K562 (cell line): ENCODE results near the gene PPA1. TPM values are rescaled to one million over a fixed set of nuclear protein-coding genes. Genes with fewer than 3 reads are reported as not detected.
A peak's percentile ranks its signal among the peaks of the same experiment; 100 is the strongest.

Experiments
- ATAC-seq: fragments of 200-7000 bp; cut with Tn5 transposase; 3 replicates; pipeline ENCODE4 v1.9.1; 2020; ENCODE audit warnings: moderate library complexity
- BruUV-seq: library from RNA; stranded (reverse); fragments of 400-500 nt; replicated peaks from 2 replicates; lab custom pipeline; 2021; lab: Mats Ljungman, UMichigan
- CTCF ChIA-PET: fragments of 300-600 bp; formaldehyde crosslinking; extraction: SDS; loops from one replicate; lab custom pipeline; 2021; ENCODE audit warnings: low intra/inter-chr PET ratio; lab: Yijun Ruan, JAX
- POLR2A ChIA-PET: fragments of 300-600, 350-650 bp; sonication (Branson Sonifier 250); formaldehyde crosslinking; extraction: SDS; loops from one replicate; lab custom pipeline; 2021; ENCODE audit warnings: antibody characterized with exemption, inconsistent platforms; lab: Yijun Ruan, JAX
- DNase-seq, 4 experiments: peaks; one replicate each; pipeline versions ENCODE4 v3.0.0 to v3.0.0-alpha.2; 2011 to 2018; ENCODE audit warnings: low spot score in 3 of 4, mixed read lengths in 3 of 4; ENCODE audit errors: extremely low read depth in 1 of 4
- FAIRE-seq: peaks from 2 replicates; lab custom pipeline; 2011; peaks lifted over from hg19 to GRCh38; lab: Jason Lieb, UNC
- H2AFZ ChIP-seq: 2 replicates; pipeline ENCODE4 v1.6.0; 2011; ENCODE audit warnings: low read depth, low read length, control low read depth, inconsistent platforms
- H3K27ac ChIP-seq: fragments of 200-600 bp; 3 replicates; pipeline ENCODE4 v1.8.0; 2011; ENCODE audit warnings: low read depth, mild to moderate bottlenecking, control low read depth, inconsistent platforms, low read length, moderate library complexity, mixed read lengths; ENCODE audit errors: extremely low read depth
- H3K27me3 ChIP-seq, 2 experiments: fragments of 300-600 bp in 1 of 2; 2 replicates in 1 of 2; 3 replicates in 1 of 2; pipeline versions ENCODE4 v1.6.0 to v1.8.0; 2011; ENCODE audit warnings: inconsistent platforms in 2 of 2, low read length in 2 of 2, mild to moderate bottlenecking in 1 of 2, mixed read lengths in 1 of 2, moderate library complexity in 1 of 2; ENCODE audit not compliant: control insufficient read depth in 2 of 2, insufficient read depth in 2 of 2
- H3K36me3 ChIP-seq: fragments of 300-600 bp; 3 replicates; pipeline ENCODE4 v1.8.0; 2011; ENCODE audit warnings: mild to moderate bottlenecking, low read length, inconsistent platforms; ENCODE audit not compliant: control insufficient read depth, insufficient read depth
- H3K4me1 ChIP-seq, 2 experiments: fragments of 200-600 bp in 1 of 2; replicated peaks in 1 of 2; 2 replicates in 1 of 2; 3 replicates in 1 of 2; pipeline versions ENCODE4 v1.5.1 to v1.8.0; 2011; ENCODE audit warnings: inconsistent platforms in 2 of 2, low read length in 2 of 2, mild to moderate bottlenecking in 1 of 2, mixed read lengths in 1 of 2, moderate library complexity in 1 of 2; ENCODE audit not compliant: control insufficient read depth in 2 of 2, insufficient read depth in 2 of 2
- H3K4me2 ChIP-seq: 2 replicates; pipeline ENCODE4 v1.6.1; 2011; ENCODE audit warnings: low read length, control low read depth, inconsistent platforms, mixed read lengths; ENCODE audit not compliant: insufficient read depth
- H3K4me3 ChIP-seq: fragments of 200-600 bp; sonication (generic), shearing (Covaris generic); 2 replicates; pipeline ENCODE4 v1.5.1; 2016; ENCODE audit warnings: control low read depth, inconsistent platforms
- H3K79me2 ChIP-seq: fragments of 200-600 bp; 3 replicates; pipeline ENCODE4 v1.8.0; 2011; ENCODE audit warnings: low read length, inconsistent platforms; ENCODE audit not compliant: control insufficient read depth, insufficient read depth
- H3K9ac ChIP-seq, 2 experiments: 2 replicates each; pipeline versions ENCODE4 v1.6.0 to v1.6.1; 2011; ENCODE audit warnings: low read depth in 2 of 2, low read length in 2 of 2, control low read depth in 1 of 2, inconsistent platforms in 1 of 2, mild to moderate bottlenecking in 1 of 2, mixed read lengths in 1 of 2; ENCODE audit not compliant: insufficient read depth in 1 of 2
- H3K9me1 ChIP-seq: one replicate; pipeline ENCODE4 v1.6.0; 2011; ENCODE audit warnings: inconsistent platforms, mild to moderate bottlenecking, low read length, moderate library complexity; ENCODE audit not compliant: control insufficient read depth, insufficient read depth
- H3K9me3 ChIP-seq: replicated peaks from 2 replicates; pipeline ENCODE4 v1.5.1; 2011; ENCODE audit warnings: low read depth, low read length, inconsistent platforms; ENCODE audit not compliant: control insufficient read depth, insufficient read depth
- H4K20me1 ChIP-seq: replicated peaks from 2 replicates; pipeline ENCODE4 v1.6.1; 2011; ENCODE audit warnings: low read length, inconsistent platforms, mixed read lengths; ENCODE audit not compliant: control insufficient read depth, insufficient read depth
- GTF2A2 ChIP-seq: IDR thresholded peaks from 2 replicates; pipeline ENCODE4 v1.6.1; 2016; ENCODE audit warnings: mild to moderate bottlenecking, missing genetic modification characterization, missing compliant biosample characterization
- HNRNPK ChIP-seq: fragments of 200-400 bp; formaldehyde crosslinking; IDR thresholded peaks from one replicate; pipeline ENCODE4 v1.6.1; 2018; ENCODE audit warnings: mild to moderate bottlenecking, low read depth, low read length; ENCODE audit not compliant: poor library complexity, severe bottlenecking
- PCBP1 ChIP-seq: fragments of 200-400 bp; formaldehyde crosslinking; IDR thresholded peaks from 2 replicates; pipeline ENCODE4 v1.6.1; 2018; ENCODE audit warnings: mild to moderate bottlenecking, low read depth, low read length; ENCODE audit not compliant: poor library complexity, severe bottlenecking
- PCBP2 ChIP-seq: fragments of 200-400 bp; formaldehyde crosslinking; IDR thresholded peaks from 2 replicates; pipeline ENCODE4 v1.6.1; 2018; ENCODE audit warnings: low read length, low read depth, mild to moderate bottlenecking, moderate library complexity; ENCODE audit not compliant: poor library complexity, severe bottlenecking
- WGBS: fragments of 100-300 bp; shearing (Covaris generic); methylation state at CpG from one replicate; pipeline ENCODE4 v1.1.6; 2016; ENCODE audit warnings: low coverage, mixed read lengths; ENCODE audit not compliant: insufficient coverage; ENCODE audit errors: missing lambda C conversion rate; 5-methylcytosine and 5-hydroxymethylcytosine counted together
- in situ Hi-C: fragments of 300-500 bp; cut with MboI; formaldehyde crosslinking; loops from 4 replicates; pipeline ENCODE4 v1.15.0; 2018; ENCODE audit warnings: inconsistent platforms, mixed read lengths
- intact Hi-C: fragments of 100-400 bp; cut with micrococcal nuclease; formaldehyde crosslinking; loops from 2 replicates; pipeline ENCODE4 v1.14.2; 2022
- polyA plus RNA-seq, 8 experiments: library from polyadenylated mRNA; depleted of rRNA in 4 of 8; stranded (reverse) in 5 of 8; unstranded in 3 of 8; fragments of >200 nt; fragmentation: Nextera tagmentation in 2 of 8; fragmentation: Illumina TruSeq in 1 of 8; extraction: Ambion mirVana in 2 of 8; extraction: Trizol in 1 of 8; gene quantifications; 2 replicates each; pipeline versions ENCODE4 v1.2.1 to v1.2.3, GENCODE V29; 2011 to 2014; ENCODE audit warnings: inconsistent platforms in 1 of 8, missing spikeins in 1 of 8
- total RNA-seq, 7 experiments: library from RNA; depleted of rRNA in 6 of 7; stranded (reverse); fragments of >200 nt in 6 of 7; fragmentation: Illumina TruSeq in 2 of 7; extraction: Trizol in 2 of 7; gene quantifications; 2 replicates each; pipeline versions ENCODE4 v1.2.1 to v1.2.3, GENCODE V29; 2011 to 2021; ENCODE audit warnings: low replicate concordance in 1 of 7

PPA1 gene
- total and polyA plus RNA-seq, 9 of the 15 experiments (the other 6 are each of a cell fraction or from before 2014, with no cell fraction given), result 301 to 635 (median 471) TPM

DNA sequence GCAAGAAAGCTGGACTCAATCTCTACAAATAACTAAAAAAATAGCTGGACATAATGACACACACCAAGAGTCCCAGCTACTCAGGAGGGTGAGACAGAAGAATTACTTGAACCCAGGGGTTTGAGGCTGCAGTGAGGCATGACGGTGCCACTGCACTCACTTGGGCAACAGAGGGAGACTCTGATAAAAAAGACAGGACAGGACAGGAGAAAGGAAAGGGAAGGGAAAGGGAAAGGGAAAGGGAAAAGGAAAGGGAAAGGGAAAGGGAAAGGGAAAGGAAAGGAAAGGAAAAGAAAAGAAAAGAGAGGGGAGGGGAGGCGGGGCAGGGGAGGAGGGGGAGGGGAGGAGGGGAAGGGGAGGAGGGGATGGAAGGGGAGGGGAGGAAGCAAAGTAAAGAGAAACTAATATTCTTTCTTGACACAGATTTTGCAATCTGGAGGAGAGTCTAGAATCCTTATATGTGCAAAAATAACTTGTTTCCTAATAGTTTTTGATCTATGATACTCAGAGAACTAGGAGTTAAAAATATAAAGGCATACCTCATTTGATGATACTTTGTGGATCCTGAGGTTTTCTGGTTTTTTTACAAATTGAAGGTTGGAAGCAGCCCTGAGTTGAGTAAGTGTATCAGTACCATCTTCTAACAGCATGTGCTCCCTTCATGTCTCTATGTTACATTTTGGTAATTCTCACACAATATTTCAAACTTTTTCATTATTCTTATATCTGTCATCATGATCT, 70.9 kb downstream of the PPA1 start:
- peaks cover 78% of the 10 kb centered on the region for H3K79me2 ChIP-seq
- H3K4me3 ChIP-seq, result no peak overlapping the region
- no peak overlapping the region for H3K27ac ChIP-seq
- ChIA-PET CTCF (no interaction called here), POLR2A (interaction anchor here (0.5 to 1.8 kb wide), 3 partner anchors 9 to 84 kb away, joined by 4 to 6 read pairs (median 5); no protein-coding TSS in a partner anchor)
- no peak for DNase-seq
- H3K4me1 ChIP-seq, result peaks cover 0 to 21% of the 10 kb centered on the region in 2 experiments; a peak in 4 of 5 replicates
- H3K36me3 ChIP-seq, result peaks cover 91% of the 10 kb centered on the region
- intact Hi-C loops, result no loop called here
- H2AFZ ChIP-seq, result no peak overlapping the region
- no peaks in the 10 kb centered on the region for H3K9me3 ChIP-seq
- BruUV-seq, result no TSS peak
- 100% methylated on average over 1 of the region's 2 CpGs for WGBS
- no peaks in the 10 kb centered on the region for H3K9me1 ChIP-seq
- H3K4me2 ChIP-seq, result no peak overlapping the region
- no peaks in the 10 kb centered on the region for H3K27me3 ChIP-seq
- ATAC-seq, result no peak; the same call in 2 of the 3 replicates
- no peak overlapping the region; a peak in 1 of 4 replicates for H3K9ac ChIP-seq
- H4K20me1 ChIP-seq, result peaks cover 39% of the 10 kb centered on the region
- in situ Hi-C loops, result no loop called here
- TF ChIP-seq GTF2A2 (tag) (no peak), PCBP2 (peak; percentile 63), PCBP1 (peak; percentile 55), HNRNPK (peak; percentile 92)
- TF ChIP-seq, all 486 proteins: peak for 3
- FAIRE-seq, result no peak
